ENCODE results near the gene KPNA3. TPM values are rescaled to one million over a fixed set of nuclear protein-coding genes. Genes with fewer than 3 reads are reported as not detected.

The KPNA3 gene
- total and polyA plus RNA-seq, 2 experiments from 2014 or later, result 30.5 to 55.7 TPM

DNA sequence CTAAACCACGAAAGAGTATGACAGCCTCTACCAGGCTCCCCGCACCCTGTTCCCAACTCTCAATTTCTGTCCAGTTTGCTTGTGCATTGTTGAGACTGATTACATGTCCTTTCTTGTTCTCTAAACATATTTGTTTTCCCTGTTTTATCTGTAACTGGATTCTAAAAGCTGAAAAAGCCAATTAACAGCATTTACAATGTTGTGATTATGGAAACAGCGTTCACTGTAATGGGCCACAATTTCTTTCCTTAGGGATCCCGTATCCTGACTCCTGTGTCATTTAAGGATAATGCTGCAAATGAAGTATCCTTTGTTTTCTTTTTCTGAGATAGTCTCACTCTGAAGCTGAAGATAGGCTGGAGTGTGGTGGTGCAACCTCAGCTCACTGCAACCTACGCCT, 121.7 kb downstream of the KPNA3 start:
- Histone ChIP-seq H3K79me2 (replicated peaks; ENCODE audit: insufficient read depth) (peaks cover 60% of the 10 kb centered on the region), H3K36me3 (ENCODE audit: insufficient read depth) (peaks cover 17% of the 10 kb centered on the region), H2AFZ (no peak overlapping the region), H3K27me3 (ENCODE audit: insufficient read depth) (no peaks in the 10 kb centered on the region), H3K9me2 (ENCODE audit: insufficient read depth) (no peaks in the 10 kb centered on the region), H4K20me1 (replicated peaks; ENCODE audit: insufficient read depth) (peaks cover 7% of the 10 kb centered on the region), H3F3A (replicated peaks; ENCODE audit: low read depth) (no peaks in the 10 kb centered on the region), H3K27ac (ENCODE audit: low read depth) (0 out of 2 replicates have a peak overlapping the region, but pooled peaks have one; percentile 41), H3K4me1 (ENCODE audit: insufficient read depth) (peaks cover 25% of the 10 kb centered on the region), H3K4me3 (no peak overlapping the region), H3K4me2 (no peak overlapping the region)
- Mint-ChIP-seq H3K4me1 (peaks cover 35% of the 10 kb centered on the region), H3K4me3 (no peak overlapping the region), H3K9me3 (no peaks in the 10 kb centered on the region; the same call in 2 of the 3 replicates), H3K27me3 (ENCODE audit: insufficient read depth, low read depth, poor library complexity) (peaks cover 1% of the 10 kb centered on the region), H3K36me3 (ENCODE audit: low read depth) (peaks cover 60% of the 10 kb centered on the region), H3K27ac (peak overlapping the region; percentile 46; the same call in 1 of the 2 replicates)
- DNase-seq (ENCODE audit: low spot score), result no peak
- no peak for ATAC-seq
- TF ChIP-seq, protein P1, sequence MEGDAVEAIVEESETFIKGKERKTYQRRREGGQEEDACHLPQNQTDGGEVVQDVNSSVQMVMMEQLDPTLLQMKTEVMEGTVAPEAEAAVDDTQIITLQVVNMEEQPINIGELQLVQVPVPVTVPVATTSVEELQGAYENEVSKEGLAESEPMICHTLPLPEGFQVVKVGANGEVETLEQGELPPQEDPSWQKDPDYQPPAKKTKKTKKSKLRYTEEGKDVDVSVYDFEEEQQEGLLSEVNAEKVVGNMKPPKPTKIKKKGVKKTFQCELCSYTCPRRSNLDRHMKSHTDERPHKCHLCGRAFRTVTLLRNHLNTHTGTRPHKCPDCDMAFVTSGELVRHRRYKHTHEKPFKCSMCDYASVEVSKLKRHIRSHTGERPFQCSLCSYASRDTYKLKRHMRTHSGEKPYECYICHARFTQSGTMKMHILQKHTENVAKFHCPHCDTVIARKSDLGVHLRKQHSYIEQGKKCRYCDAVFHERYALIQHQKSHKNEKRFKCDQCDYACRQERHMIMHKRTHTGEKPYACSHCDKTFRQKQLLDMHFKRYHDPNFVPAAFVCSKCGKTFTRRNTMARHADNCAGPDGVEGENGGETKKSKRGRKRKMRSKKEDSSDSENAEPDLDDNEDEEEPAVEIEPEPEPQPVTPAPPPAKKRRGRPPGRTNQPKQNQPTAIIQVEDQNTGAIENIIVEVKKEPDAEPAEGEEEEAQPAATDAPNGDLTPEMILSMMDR (conservative IDR thresholded peaks at IDR 0.05; ENCODE audit: low read depth in 2 of 2), result no peak
- TF ChIP-seq ZNF331 (CRISPR knock-in tag; IDR thresholded peaks at IDR 0.05; ENCODE audit: low read depth), result no peak
- TF ChIP-seq CREB1 (CRISPR knock-in tag; IDR thresholded peaks at IDR 0.05; ENCODE audit: low read depth), result no peak
- no peak for TF ChIP-seq STAT1 (IDR thresholded peaks at IDR 0.05; ENCODE audit: unreplicated experiment)
- TF ChIP-seq NANOG (IDR thresholded peaks at IDR 0.05; ENCODE audit: borderline replicate concordance), result no peak
- no peak for TF ChIP-seq EZH2phosphoT487 (IDR thresholded peaks at IDR 0.05; ENCODE audit: unreplicated experiment)
- no peak for TF ChIP-seq POLR2AphosphoS5 (IDR thresholded peaks at IDR 0.05; ENCODE audit: low read depth)
- no peak for TF ChIP-seq EZH2 (IDR thresholded peaks at IDR 0.05; ENCODE audit: low read depth, unreplicated experiment)
- no peak for TF ChIP-seq JUNB (IDR thresholded peaks at IDR 0.05; ENCODE audit: unreplicated experiment)
- TF ChIP-seq, protein P2, sequence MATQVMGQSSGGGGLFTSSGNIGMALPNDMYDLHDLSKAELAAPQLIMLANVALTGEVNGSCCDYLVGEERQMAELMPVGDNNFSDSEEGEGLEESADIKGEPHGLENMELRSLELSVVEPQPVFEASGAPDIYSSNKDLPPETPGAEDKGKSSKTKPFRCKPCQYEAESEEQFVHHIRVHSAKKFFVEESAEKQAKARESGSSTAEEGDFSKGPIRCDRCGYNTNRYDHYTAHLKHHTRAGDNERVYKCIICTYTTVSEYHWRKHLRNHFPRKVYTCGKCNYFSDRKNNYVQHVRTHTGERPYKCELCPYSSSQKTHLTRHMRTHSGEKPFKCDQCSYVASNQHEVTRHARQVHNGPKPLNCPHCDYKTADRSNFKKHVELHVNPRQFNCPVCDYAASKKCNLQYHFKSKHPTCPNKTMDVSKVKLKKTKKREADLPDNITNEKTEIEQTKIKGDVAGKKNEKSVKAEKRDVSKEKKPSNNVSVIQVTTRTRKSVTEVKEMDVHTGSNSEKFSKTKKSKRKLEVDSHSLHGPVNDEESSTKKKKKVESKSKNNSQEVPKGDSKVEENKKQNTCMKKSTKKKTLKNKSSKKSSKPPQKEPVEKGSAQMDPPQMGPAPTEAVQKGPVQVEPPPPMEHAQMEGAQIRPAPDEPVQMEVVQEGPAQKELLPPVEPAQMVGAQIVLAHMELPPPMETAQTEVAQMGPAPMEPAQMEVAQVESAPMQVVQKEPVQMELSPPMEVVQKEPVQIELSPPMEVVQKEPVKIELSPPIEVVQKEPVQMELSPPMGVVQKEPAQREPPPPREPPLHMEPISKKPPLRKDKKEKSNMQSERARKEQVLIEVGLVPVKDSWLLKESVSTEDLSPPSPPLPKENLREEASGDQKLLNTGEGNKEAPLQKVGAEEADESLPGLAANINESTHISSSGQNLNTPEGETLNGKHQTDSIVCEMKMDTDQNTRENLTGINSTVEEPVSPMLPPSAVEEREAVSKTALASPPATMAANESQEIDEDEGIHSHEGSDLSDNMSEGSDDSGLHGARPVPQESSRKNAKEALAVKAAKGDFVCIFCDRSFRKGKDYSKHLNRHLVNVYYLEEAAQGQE (IDR thresholded peaks at IDR 0.05; ENCODE audit: unreplicated experiment), result no peak
- TF ChIP-seq, protein P3, sequence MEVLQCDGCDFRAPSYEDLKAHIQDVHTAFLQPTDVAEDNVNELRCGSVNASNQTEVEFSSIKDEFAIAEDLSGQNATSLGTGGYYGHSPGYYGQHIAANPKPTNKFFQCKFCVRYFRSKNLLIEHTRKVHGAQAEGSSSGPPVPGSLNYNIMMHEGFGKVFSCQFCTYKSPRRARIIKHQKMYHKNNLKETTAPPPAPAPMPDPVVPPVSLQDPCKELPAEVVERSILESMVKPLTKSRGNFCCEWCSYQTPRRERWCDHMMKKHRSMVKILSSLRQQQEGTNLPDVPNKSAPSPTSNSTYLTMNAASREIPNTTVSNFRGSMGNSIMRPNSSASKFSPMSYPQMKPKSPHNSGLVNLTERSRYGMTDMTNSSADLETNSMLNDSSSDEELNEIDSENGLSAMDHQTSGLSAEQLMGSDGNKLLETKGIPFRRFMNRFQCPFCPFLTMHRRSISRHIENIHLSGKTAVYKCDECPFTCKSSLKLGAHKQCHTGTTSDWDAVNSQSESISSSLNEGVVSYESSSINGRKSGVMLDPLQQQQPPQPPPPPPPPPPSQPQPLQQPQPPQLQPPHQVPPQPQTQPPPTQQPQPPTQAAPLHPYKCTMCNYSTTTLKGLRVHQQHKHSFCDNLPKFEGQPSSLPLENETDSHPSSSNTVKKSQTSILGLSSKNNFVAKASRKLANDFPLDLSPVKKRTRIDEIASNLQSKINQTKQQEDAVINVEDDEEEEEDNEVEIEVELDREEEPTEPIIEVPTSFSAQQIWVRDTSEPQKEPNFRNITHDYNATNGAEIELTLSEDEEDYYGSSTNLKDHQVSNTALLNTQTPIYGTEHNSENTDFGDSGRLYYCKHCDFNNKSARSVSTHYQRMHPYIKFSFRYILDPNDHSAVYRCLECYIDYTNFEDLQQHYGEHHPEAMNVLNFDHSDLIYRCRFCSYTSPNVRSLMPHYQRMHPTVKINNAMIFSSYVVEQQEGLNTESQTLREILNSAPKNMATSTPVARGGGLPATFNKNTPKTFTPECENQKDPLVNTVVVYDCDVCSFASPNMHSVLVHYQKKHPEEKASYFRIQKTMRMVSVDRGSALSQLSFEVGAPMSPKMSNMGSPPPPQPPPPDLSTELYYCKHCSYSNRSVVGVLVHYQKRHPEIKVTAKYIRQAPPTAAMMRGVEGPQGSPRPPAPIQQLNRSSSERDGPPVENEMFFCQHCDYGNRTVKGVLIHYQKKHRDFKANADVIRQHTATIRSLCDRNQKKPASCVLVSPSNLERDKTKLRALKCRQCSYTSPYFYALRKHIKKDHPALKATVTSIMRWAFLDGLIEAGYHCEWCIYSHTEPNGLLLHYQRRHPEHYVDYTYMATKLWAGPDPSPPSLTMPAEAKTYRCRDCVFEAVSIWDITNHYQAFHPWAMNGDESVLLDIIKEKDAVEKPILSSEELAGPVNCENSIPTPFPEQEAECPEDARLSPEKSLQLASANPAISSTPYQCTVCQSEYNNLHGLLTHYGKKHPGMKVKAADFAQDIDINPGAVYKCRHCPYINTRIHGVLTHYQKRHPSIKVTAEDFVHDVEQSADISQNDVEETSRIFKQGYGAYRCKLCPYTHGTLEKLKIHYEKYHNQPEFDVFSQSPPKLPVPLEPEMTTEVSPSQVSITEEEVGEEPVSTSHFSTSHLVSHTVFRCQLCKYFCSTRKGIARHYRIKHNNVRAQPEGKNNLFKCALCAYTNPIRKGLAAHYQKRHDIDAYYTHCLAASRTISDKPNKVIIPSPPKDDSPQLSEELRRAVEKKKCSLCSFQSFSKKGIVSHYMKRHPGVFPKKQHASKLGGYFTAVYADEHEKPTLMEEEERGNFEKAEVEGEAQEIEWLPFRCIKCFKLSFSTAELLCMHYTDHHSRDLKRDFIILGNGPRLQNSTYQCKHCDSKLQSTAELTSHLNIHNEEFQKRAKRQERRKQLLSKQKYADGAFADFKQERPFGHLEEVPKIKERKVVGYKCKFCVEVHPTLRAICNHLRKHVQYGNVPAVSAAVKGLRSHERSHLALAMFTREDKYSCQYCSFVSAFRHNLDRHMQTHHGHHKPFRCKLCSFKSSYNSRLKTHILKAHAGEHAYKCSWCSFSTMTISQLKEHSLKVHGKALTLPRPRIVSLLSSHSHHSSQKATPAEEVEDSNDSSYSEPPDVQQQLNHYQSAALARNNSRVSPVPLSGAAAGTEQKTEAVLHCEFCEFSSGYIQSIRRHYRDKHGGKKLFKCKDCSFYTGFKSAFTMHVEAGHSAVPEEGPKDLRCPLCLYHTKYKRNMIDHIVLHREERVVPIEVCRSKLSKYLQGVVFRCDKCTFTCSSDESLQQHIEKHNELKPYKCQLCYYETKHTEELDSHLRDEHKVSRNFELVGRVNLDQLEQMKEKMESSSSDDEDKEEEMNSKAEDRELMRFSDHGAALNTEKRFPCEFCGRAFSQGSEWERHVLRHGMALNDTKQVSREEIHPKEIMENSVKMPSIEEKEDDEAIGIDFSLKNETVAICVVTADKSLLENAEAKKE (CRISPR knock-in tag; IDR thresholded peaks at IDR 0.05), result no peak
- no peak for TF ChIP-seq ZNF114 (CRISPR knock-in tag; IDR thresholded peaks at IDR 0.05)
- TF ChIP-seq, protein P4, sequence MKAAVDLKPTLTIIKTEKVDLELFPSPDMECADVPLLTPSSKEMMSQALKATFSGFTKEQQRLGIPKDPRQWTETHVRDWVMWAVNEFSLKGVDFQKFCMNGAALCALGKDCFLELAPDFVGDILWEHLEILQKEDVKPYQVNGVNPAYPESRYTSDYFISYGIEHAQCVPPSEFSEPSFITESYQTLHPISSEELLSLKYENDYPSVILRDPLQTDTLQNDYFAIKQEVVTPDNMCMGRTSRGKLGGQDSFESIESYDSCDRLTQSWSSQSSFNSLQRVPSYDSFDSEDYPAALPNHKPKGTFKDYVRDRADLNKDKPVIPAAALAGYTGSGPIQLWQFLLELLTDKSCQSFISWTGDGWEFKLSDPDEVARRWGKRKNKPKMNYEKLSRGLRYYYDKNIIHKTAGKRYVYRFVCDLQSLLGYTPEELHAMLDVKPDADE (IDR thresholded peaks at IDR 0.05), result no peak

All from GM23338 (cell line).